Kidney epithelial cell (primary cell): ENCODE data around the gene CNTNAP2. TPM values are rescaled to one million over a fixed set of nuclear protein-coding genes. Genes with fewer than 3 reads are reported as not detected.

Experiments
- DNase-seq: peaks from one replicate; pipeline ENCODE4 v3.0.0-alpha.2; 2010; ENCODE audit warnings: low read depth
- H3K27me3 ChIP-seq: 2 replicates; pipeline ENCODE4 v1.6.0; 2011; ENCODE audit warnings: low read length; ENCODE audit not compliant: control insufficient read depth, insufficient read depth
- H3K36me3 ChIP-seq: 2 replicates; pipeline ENCODE4 v1.5.1; 2011; ENCODE audit warnings: low read length; ENCODE audit not compliant: control insufficient read depth, insufficient read depth
- H3K4me3 ChIP-seq: 2 replicates; pipeline ENCODE4 v1.5.1; 2011; ENCODE audit warnings: low read depth, mild to moderate bottlenecking, control low read depth, low read length
- total RNA-seq: library from RNA; depleted of rRNA; stranded (reverse); fragments of >200 nt; gene quantifications from 2 replicates; pipeline ENCODE4 v1.2.3, GENCODE V29; 2015
- TF ChIP-seq, protein P1 (sequence below): IDR thresholded peaks from 2 replicates; pipeline ENCODE4 v1.5.1; 2011; ENCODE audit warnings: mild to moderate bottlenecking, moderate library complexity, low read length, control low read depth, inconsistent platforms; ENCODE audit not compliant: insufficient read depth, poor library complexity, severe bottlenecking

CNTNAP2 gene
- total RNA-seq, 1 donor from 2014 or later: 14.0 TPM

DNA sequence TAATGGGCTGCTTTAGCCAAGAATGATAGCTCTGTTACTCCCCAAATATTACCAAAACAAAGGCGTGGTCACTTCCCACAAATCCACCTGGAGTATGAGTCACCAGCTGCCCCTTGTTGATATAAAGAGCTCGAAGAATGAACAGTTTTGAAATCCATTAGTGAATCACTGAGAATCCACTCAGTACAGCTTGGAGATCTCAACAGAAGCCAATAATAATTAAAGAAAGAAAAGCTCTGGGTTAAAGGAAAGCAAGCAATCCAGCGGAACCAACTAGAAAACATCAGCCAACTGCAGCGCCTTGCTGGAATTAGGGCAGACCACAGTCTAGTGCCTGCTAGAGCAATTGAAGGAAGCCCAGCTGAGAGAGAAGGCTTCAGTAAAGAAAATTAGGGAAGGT, 1897.9 kb downstream of the CNTNAP2 start:
- H3K27me3 ChIP-seq: no peaks in the 10 kb centered on the region
- no peaks in the 10 kb centered on the region for H3K36me3 ChIP-seq
- no peak overlapping the region for H3K4me3 ChIP-seq
- peak; percentile 28 for DNase-seq
- TF ChIP-seq, protein P1, sequence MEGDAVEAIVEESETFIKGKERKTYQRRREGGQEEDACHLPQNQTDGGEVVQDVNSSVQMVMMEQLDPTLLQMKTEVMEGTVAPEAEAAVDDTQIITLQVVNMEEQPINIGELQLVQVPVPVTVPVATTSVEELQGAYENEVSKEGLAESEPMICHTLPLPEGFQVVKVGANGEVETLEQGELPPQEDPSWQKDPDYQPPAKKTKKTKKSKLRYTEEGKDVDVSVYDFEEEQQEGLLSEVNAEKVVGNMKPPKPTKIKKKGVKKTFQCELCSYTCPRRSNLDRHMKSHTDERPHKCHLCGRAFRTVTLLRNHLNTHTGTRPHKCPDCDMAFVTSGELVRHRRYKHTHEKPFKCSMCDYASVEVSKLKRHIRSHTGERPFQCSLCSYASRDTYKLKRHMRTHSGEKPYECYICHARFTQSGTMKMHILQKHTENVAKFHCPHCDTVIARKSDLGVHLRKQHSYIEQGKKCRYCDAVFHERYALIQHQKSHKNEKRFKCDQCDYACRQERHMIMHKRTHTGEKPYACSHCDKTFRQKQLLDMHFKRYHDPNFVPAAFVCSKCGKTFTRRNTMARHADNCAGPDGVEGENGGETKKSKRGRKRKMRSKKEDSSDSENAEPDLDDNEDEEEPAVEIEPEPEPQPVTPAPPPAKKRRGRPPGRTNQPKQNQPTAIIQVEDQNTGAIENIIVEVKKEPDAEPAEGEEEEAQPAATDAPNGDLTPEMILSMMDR: no peak

DNA sequence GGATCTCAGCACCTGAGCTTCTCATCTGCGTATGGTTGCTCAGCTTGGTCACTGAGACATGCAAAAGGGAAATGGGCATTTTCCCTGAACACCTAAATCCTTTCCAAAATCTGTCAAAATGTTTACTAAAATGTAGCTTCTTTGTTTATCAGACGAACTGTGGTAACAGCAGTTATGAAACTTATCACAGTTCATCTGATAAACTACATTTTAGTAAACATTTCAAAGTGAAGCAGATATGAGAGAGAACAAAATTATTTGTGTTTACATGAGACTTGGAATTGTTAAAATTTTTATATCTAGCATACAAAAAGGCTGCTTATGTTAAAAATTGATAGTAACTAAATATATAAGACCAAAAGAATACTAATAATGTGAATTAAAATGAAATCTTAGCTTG, 1900.5 kb downstream of the CNTNAP2 start:
- TF ChIP-seq, protein P1: no peak
- Histone ChIP-seq H3K36me3 (no peaks in the 10 kb centered on the region), H3K4me3 (no peak overlapping the region), H3K27me3 (no peaks in the 10 kb centered on the region)
- no peak for DNase-seq

DNA sequence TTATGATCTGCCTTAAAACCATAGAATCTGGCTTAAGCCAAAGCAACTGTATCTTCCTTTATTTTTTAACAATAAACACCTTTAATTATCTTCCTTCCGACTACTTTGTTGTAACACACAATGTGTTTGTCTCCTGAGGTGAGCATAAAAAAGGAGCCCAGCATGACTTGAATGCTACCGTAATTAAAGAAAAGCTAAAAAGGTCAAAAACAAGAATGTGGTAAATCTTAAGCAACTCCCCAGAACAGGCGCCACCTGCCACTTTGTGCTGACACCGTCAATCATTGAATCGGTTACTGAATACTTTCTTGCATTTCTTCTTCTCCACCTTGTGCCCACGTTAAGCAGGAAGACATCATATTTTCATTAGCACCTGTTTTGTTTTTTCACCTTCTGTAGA, 1904.1 kb downstream of the CNTNAP2 start:
- no peaks in the 10 kb centered on the region for H3K36me3 ChIP-seq
- H3K4me3 ChIP-seq: no peak overlapping the region
- TF ChIP-seq, protein P1: no peak
- no peak for DNase-seq
- H3K27me3 ChIP-seq: no peaks in the 10 kb centered on the region

DNA sequence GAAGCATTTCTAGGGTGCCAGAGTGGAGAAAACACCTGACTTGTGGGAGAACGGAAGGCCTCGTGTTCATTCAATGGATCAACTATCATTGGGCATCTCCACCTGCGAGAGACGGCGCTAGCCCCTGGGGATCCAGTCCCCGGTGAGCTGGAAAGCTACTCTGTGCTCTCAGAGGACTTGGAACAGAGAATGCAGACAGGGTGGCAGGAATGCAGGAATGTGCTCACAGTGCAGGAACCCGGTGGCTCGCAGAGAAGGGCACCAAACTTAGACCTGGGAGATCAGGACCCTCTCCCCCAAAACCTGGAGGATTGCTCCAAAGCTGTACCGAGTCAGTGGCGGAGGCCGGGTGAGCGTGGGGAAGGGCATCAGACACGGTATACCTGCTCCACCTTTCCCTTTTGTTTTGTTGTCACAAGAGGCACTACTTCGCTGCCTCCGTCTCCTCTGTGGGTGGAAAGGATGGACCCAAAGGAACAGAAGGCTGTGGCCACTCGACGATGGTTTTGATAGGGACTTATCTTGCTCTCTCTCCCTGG, 1905.0 kb downstream of the CNTNAP2 start:
- Histone ChIP-seq H3K4me3 (no peak overlapping the region), H3K36me3 (no peaks in the 10 kb centered on the region), H3K27me3 (no peaks in the 10 kb centered on the region)
- TF ChIP-seq, protein P1: no peak
- DNase-seq: no peak

DNA sequence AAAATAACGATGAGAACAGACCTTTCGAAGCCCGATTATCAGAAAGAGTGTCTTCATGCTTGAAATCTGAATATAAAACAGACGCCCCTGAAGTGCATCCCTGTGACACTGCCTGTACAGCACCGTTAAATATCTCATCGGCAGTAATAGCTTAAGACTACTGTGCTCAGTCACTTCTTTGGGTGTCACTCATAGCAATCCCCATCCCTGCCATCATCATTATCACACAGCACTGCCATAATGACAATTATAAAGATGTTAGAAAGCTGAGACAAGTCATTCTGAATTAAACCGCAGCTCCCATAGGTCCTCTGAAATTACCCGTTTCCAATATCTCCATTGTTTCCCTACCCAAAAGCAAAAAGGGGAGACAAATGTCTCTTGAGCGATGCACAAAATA, 1906.2 kb downstream of the CNTNAP2 start:
- no peak overlapping the region for H3K4me3 ChIP-seq
- no peak for DNase-seq
- TF ChIP-seq, protein P1: no peak
- H3K36me3 ChIP-seq: no peaks in the 10 kb centered on the region
- H3K27me3 ChIP-seq: no peaks in the 10 kb centered on the region

DNA sequence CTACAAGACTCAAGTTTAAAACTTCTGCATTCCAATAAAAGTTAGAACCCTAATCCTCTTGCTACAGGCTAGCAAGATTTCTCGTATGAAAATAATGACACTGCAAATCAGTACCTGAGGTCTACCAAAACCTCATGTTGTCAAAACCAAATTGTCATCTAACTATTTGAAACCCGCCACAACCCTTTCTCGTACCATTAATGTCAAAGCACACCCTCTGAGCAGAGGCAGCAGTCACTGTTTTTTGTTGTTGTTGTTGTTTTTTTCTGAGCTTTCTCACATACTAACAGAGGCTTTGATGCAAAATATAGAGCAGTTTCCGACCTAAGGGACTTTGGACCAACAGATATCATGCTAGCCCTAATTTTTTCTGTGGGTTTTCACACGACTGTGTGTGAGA, 1910.1 kb downstream of the CNTNAP2 start:
- no peak overlapping the region for H3K4me3 ChIP-seq
- TF ChIP-seq, protein P1: no peak
- H3K27me3 ChIP-seq: no peaks in the 10 kb centered on the region
- DNase-seq: no peak
- no peaks in the 10 kb centered on the region for H3K36me3 ChIP-seq
